Natural killer cell (primary cell): ENCODE data around the gene CSNK2A3. TPM values are rescaled to one million over a fixed set of nuclear protein-coding genes. Genes with fewer than 3 reads are reported as not detected.

ENCODE experiments used
- ATAC-seq, 3 donors: fragments of 150-1000 bp in 2 of 3; fragments of 200-7000 bp in 1 of 3; cut with Tn5 transposase; 1 replicate in 1 of 3; 2 replicates in 2 of 3; pipeline ENCODE4 v1.10.0; 2021; ENCODE audit warnings: mild to moderate bottlenecking in 2 of 3, moderate library complexity in 2 of 3
- DNase-seq, 2 donors: peaks; one replicate each; pipeline versions ENCODE4 v3.0.0 to v3.0.0-alpha.2; 2013 to 2021; ENCODE audit warnings: mixed read lengths in 1 of 2
- H3K27ac ChIP-seq: one replicate; pipeline ENCODE4 v1.5.1; 2013; ENCODE audit warnings: mild to moderate bottlenecking, low read length
- H3K27me3 ChIP-seq: one replicate; pipeline ENCODE4 v1.6.1; 2013; ENCODE audit warnings: low read length; ENCODE audit not compliant: control insufficient read depth, insufficient read depth
- H3K36me3 ChIP-seq: one replicate; pipeline ENCODE4 v1.6.1; 2013; ENCODE audit warnings: low read length; ENCODE audit not compliant: control insufficient read depth, insufficient read depth
- H3K4me1 ChIP-seq: one replicate; pipeline ENCODE4 v1.6.1; 2013; ENCODE audit warnings: low read length; ENCODE audit not compliant: control insufficient read depth, insufficient read depth
- H3K4me3 ChIP-seq: one replicate; pipeline ENCODE4 v1.5.1; 2013; ENCODE audit warnings: low read length
- H3K9me3 ChIP-seq: one replicate; pipeline ENCODE4 v1.6.1; 2013; ENCODE audit warnings: low read length; ENCODE audit not compliant: control insufficient read depth, insufficient read depth
- H3K27ac Mint-ChIP-seq, 2 donors: one replicate each; pipeline ENCODE4 v1.8.0; 2022; ENCODE audit warnings: mild to moderate bottlenecking in 2 of 2, mixed read lengths in 2 of 2, moderate library complexity in 1 of 2
- H3K27me3 Mint-ChIP-seq, 2 donors: one replicate each; pipeline ENCODE4 v1.8.0; 2022; ENCODE audit warnings: low read depth in 2 of 2, mixed read lengths in 2 of 2
- H3K36me3 Mint-ChIP-seq: one replicate; pipeline ENCODE4 v1.8.0; 2022; ENCODE audit warnings: mixed read lengths
- H3K4me1 Mint-ChIP-seq, 2 donors: one replicate each; pipeline ENCODE4 v1.8.0; 2022; ENCODE audit warnings: mixed read lengths in 2 of 2
- H3K4me3 Mint-ChIP-seq: one replicate; pipeline ENCODE4 v1.8.0; 2022; ENCODE audit warnings: mild to moderate bottlenecking, moderate library complexity, mixed read lengths
- H3K9me3 Mint-ChIP-seq, 2 donors: one replicate each; pipeline ENCODE4 v1.8.0; 2022; ENCODE audit warnings: mixed read lengths in 2 of 2
- CTCF ChIP-seq: fragments of 200-600 bp; IDR thresholded peaks from one replicate; pipeline ENCODE4 v1.8.0; 2022; ENCODE audit warnings: antibody characterized with exemption
- WGBS: methylation state at CpG from one replicate; pipeline ENCODE4 v1.1.7; 2013; ENCODE audit warnings: missing lambda C conversion rate; ENCODE audit not compliant: insufficient coverage; 5-methylcytosine and 5-hydroxymethylcytosine counted together
- intact Hi-C: fragments of 100-400 bp; cut with micrococcal nuclease; formaldehyde crosslinking; loops from one replicate; pipeline ENCODE4 v1.14.2; 2022
- total RNA-seq, 4 donors: library from RNA; stranded (reverse); fragments of 120-200 nt in 1 of 4; gene quantifications; one replicate each; pipeline versions ENCODE4 v1.2.3 to v1.2.4, GENCODE V29; 2013 to 2022

CSNK2A3 gene
- total RNA-seq, 3 donors from 2014 or later (not counting 1 experiment from before 2014, with no cell fraction given) = 0.33 to 1.1 TPM; not detected in 1

- no peak overlapping the region for H3K27ac Mint-ChIP-seq
- H3K36me3 ChIP-seq = no peaks in the 10 kb centered on the region
- H3K36me3 Mint-ChIP-seq = no peaks in the 10 kb centered on the region
- H3K4me3 Mint-ChIP-seq = no peak overlapping the region
- 57% methylated on average over 4 of the region's 4 CpGs for WGBS
- no peaks in the 10 kb centered on the region for H3K27me3 ChIP-seq
- ATAC-seq = no peak
- H3K27me3 Mint-ChIP-seq = peaks cover 10 to 11% of the 10 kb centered on the region in 2 donors
- no peak overlapping the region for H3K4me3 ChIP-seq
- DNase-seq = no peak
- no peaks in the 10 kb centered on the region for H3K9me3 ChIP-seq
- H3K4me1 Mint-ChIP-seq = peaks cover 0 to 5% of the 10 kb centered on the region in 2 donors
- H3K27ac ChIP-seq = no peak overlapping the region
- intact Hi-C loops = no loop called here
- no peaks in the 10 kb centered on the region for H3K4me1 ChIP-seq
- no peaks in the 10 kb centered on the region for H3K9me3 Mint-ChIP-seq
- TF ChIP-seq CTCF = no peak
Measured at GRCh38 chr11:11334607-11335006, 18.4 kb downstream of the CSNK2A3 start.

- no peaks in the 10 kb centered on the region for H3K36me3 Mint-ChIP-seq
- no peak overlapping the region for H3K4me3 ChIP-seq
- intact Hi-C loops = no loop called here
- no peaks in the 10 kb centered on the region for H3K9me3 Mint-ChIP-seq
- ATAC-seq (no peak), DNase-seq (no peak)
- peaks cover 4 to 5% of the 10 kb centered on the region in 2 donors for H3K27me3 Mint-ChIP-seq
- no peak overlapping the region for H3K27ac Mint-ChIP-seq
- H3K4me1 ChIP-seq = no peaks in the 10 kb centered on the region
- H3K27ac ChIP-seq = no peak overlapping the region
- no peaks in the 10 kb centered on the region for H3K9me3 ChIP-seq
- no peaks in the 10 kb centered on the region for H3K36me3 ChIP-seq
- 84% methylated on average over 5 of the region's 5 CpGs for WGBS
- H3K4me1 Mint-ChIP-seq = peaks cover 0 to 5% of the 10 kb centered on the region in 2 donors
- H3K27me3 ChIP-seq = no peaks in the 10 kb centered on the region
- TF ChIP-seq CTCF = no peak
- H3K4me3 Mint-ChIP-seq = no peak overlapping the region
Measured at GRCh38 chr11:11332141-11332710, 20.8 kb downstream of the CSNK2A3 start.

- Histone ChIP-seq H3K27me3 (no peaks in the 10 kb centered on the region), H3K9me3 (no peaks in the 10 kb centered on the region), H3K4me1 (no peaks in the 10 kb centered on the region), H3K4me3 (no peak overlapping the region), H3K27ac (no peak overlapping the region), H3K36me3 (no peaks in the 10 kb centered on the region)
- no peak overlapping the region for H3K27ac Mint-ChIP-seq
- H3K4me1 Mint-ChIP-seq = no peaks in the 10 kb centered on the region
- no peaks in the 10 kb centered on the region for H3K36me3 Mint-ChIP-seq
- DNase-seq (no peak), ATAC-seq (no peak)
- TF ChIP-seq CTCF = no peak
- H3K27me3 Mint-ChIP-seq = peaks cover 0 to 2% of the 10 kb centered on the region in 2 donors
- WGBS = 79% methylated on average over 4 of the region's 4 CpGs
- no peak overlapping the region for H3K4me3 Mint-ChIP-seq
- H3K9me3 Mint-ChIP-seq = no peaks in the 10 kb centered on the region
- intact Hi-C loops = no loop called here
Measured at GRCh38 chr11:11329062-11329806, 23.8 kb downstream of the CSNK2A3 start.
